AG08395 (cell line): ENCODE results near the gene CCDC57.

Source experiments
- DNase-seq: peaks from one replicate; pipeline ENCODE4 v3.0.0; 2012; ENCODE audit warnings: mixed read lengths, low spot score

The CCDC57 gene

GRCh38 chr17:82080789-82081464, 131.7 kb downstream of the CCDC57 start:
- DNase-seq: no peak

GRCh38 chr17:82080048-82080788, 132.4 kb downstream of the CCDC57 start:
- DNase-seq: no peak

GRCh38 chr17:82079001-82079677, 133.5 kb downstream of the CCDC57 start:
- DNase-seq: no peak

GRCh38 chr17:82078433-82078832, 134.2 kb downstream of the CCDC57 start:
- no peak for DNase-seq

GRCh38 chr17:82077617-82078358, 134.9 kb downstream of the CCDC57 start:
- no peak for DNase-seq

- no peak for DNase-seq
Observed at GRCh38 chr17:82076785-82077591, 135.7 kb downstream of the CCDC57 start.

- no peak for DNase-seq
Observed at GRCh38 chr17:82076018-82076784, 136.4 kb downstream of the CCDC57 start.

GRCh38 chr17:82073446-82073845, 139.2 kb downstream of the CCDC57 start:
- no peak for DNase-seq

GRCh38 chr17:82072827-82073226, 139.8 kb downstream of the CCDC57 start:
- DNase-seq: no peak

- DNase-seq: no peak
Observed at GRCh38 chr17:82070611-82071010, 142.0 kb downstream of the CCDC57 start.

- peak; percentile 91 for DNase-seq
Observed at GRCh38 chr17:82065638-82066303, 146.9 kb downstream of the CCDC57 start, which contains the start of gene DUS1L. DUS1L (minus strand) TSS chr17:82065804; CDS start chr17:82065059, 745 bp downstream.

- peak; percentile 47 for DNase-seq
Observed at GRCh38 chr17:82065193-82065637, 147.4 kb downstream of the CCDC57 start.

GRCh38 chr17:82064433-82065192, 148.0 kb downstream of the CCDC57 start:
- no peak for DNase-seq

- DNase-seq: no peak
Observed at GRCh38 chr17:82063424-82064415, 148.9 kb downstream of the CCDC57 start.

- no peak for DNase-seq
Observed at GRCh38 chr17:82062984-82063368, 149.7 kb downstream of the CCDC57 start.

GRCh38 chr17:82062076-82062983, 150.3 kb downstream of the CCDC57 start:
- DNase-seq: no peak
